PC-3 (cell line): ENCODE results near the gene RABGEF1. TPM values are rescaled to one million over a fixed set of nuclear protein-coding genes. Genes with fewer than 3 reads are reported as not detected.

ENCODE experiments used
- ATAC-seq: fragments of 200-7000 bp; cut with Tn5 transposase; 2 replicates; pipeline ENCODE4 v1.9.1; 2020; ENCODE audit warnings: mild to moderate bottlenecking, moderate library complexity
- BruUV-seq: library from RNA; stranded (reverse); fragments of 400-500 nt; replicated peaks from 2 replicates; lab custom pipeline; 2021; lab: Mats Ljungman, UMichigan
- CTCF ChIA-PET: fragments of 300-600 bp; sonication (Branson Sonifier 250); formaldehyde crosslinking; loops from one replicate; lab custom pipeline; 2022; ENCODE audit warnings: antibody characterized with exemption; lab: Charles Lee
- POLR2A ChIA-PET: fragments of 300-600 bp; sonication (Branson Sonifier 250); formaldehyde crosslinking; loops from one replicate; lab custom pipeline; 2022; ENCODE audit warnings: antibody characterized with exemption; ENCODE audit not compliant: unreplicated experiment; lab: Charles Lee
- DNase-seq: peaks from one replicate; pipeline ENCODE4 v3.0.0-alpha.2; 2015
- H2AFZ ChIP-seq: fragments of 300-600 bp; sonication (generic); 2 replicates; pipeline ENCODE4 v1.6.0; 2016; ENCODE audit warnings: antibody characterized with exemption, low read length
- H3F3A ChIP-seq: fragments of 300-600 bp; sonication (generic); one replicate; pipeline ENCODE4 v1.6.0; 2017; ENCODE audit warnings: antibody characterized with exemption, low read length, control low read depth, mild to moderate bottlenecking; ENCODE audit not compliant: unreplicated experiment
- H3K27ac ChIP-seq: fragments of 300-600 bp; sonication (generic); 2 replicates; pipeline ENCODE4 v1.5.1; 2016; ENCODE audit warnings: mild to moderate bottlenecking, low read length
- H3K27me3 ChIP-seq: fragments of 300-600 bp; sonication (generic); 2 replicates; pipeline ENCODE4 v1.6.1; 2016; ENCODE audit warnings: low read length, mixed read lengths
- H3K36me3 ChIP-seq: fragments of 300-600 bp; sonication (generic); 2 replicates; pipeline ENCODE4 v1.6.1; 2016; ENCODE audit warnings: low read depth, mixed run types, low read length, mixed read lengths
- H3K4me1 ChIP-seq: fragments of 300-600 bp; sonication (generic); 2 replicates; pipeline ENCODE4 v1.5.1; 2016; ENCODE audit warnings: low read length; ENCODE audit not compliant: insufficient read depth
- H3K4me2 ChIP-seq: fragments of 300-600 bp; sonication (generic); 2 replicates; pipeline ENCODE4 v1.6.0; 2016; ENCODE audit warnings: low read length
- H3K4me3 ChIP-seq: fragments of 300-600 bp; sonication (generic); 2 replicates; pipeline ENCODE4 v1.5.1; 2016; ENCODE audit warnings: mild to moderate bottlenecking, low read length, mixed read lengths
- H3K79me2 ChIP-seq: fragments of 300-600 bp; sonication (generic); 2 replicates; pipeline ENCODE4 v1.6.1; 2017; ENCODE audit warnings: low read length, mixed read lengths
- H3K9ac ChIP-seq: fragments of 300-600 bp; sonication (generic); 2 replicates; pipeline ENCODE4 v1.6.0; 2016; ENCODE audit warnings: mild to moderate bottlenecking, low read length
- H3K9me2 ChIP-seq: fragments of 300-600 bp; sonication (generic); replicated peaks from 2 replicates; pipeline ENCODE4 v1.6.1; 2016; ENCODE audit warnings: mixed run types, low read length, mixed read lengths
- H3K9me3 ChIP-seq: fragments of 300-600 bp; sonication (generic); 2 replicates; pipeline ENCODE4 v1.6.1; 2016; ENCODE audit warnings: low read length, mixed read lengths
- H4K20me1 ChIP-seq: fragments of 300-600 bp; sonication (generic); 2 replicates; pipeline ENCODE4 v1.6.1; 2016; ENCODE audit warnings: low read length, mixed read lengths
- EZH2 ChIP-seq: fragments of 300-600 bp; sonication (generic); IDR thresholded peaks from one replicate; pipeline ENCODE4 v1.6.1; 2017; ENCODE audit warnings: antibody characterized with exemption, mild to moderate bottlenecking, low read length; ENCODE audit not compliant: unreplicated experiment
- EZH2phosphoT487 ChIP-seq: fragments of 300-600 bp; sonication (generic); IDR thresholded peaks from 2 replicates; pipeline ENCODE4 v1.6.1; 2018; ENCODE audit warnings: mild to moderate bottlenecking, antibody characterized with exemption, low read length, borderline replicate concordance
- intact Hi-C: fragments of 100-400 bp; cut with micrococcal nuclease; formaldehyde crosslinking; loops from 2 replicates; pipeline ENCODE4 v1.9.0; 2023
- total RNA-seq: library from RNA; depleted of rRNA; stranded (reverse); fragments of >200 nt; gene quantifications from 2 replicates; pipeline ENCODE4 v1.2.3, GENCODE V29; 2014
- TF ChIP-seq, protein P1 (sequence below): fragments of 300-600 bp; sonication (generic); conservative IDR thresholded peaks from 2 replicates; pipeline ENCODE4 v1.5.1; 2017; ENCODE audit warnings: antibody characterized with exemption, low read depth, mild to moderate bottlenecking, low read length

The RABGEF1 gene
- total RNA-seq, 1 experiment from 2014 or later: 19.8 TPM

DNA sequence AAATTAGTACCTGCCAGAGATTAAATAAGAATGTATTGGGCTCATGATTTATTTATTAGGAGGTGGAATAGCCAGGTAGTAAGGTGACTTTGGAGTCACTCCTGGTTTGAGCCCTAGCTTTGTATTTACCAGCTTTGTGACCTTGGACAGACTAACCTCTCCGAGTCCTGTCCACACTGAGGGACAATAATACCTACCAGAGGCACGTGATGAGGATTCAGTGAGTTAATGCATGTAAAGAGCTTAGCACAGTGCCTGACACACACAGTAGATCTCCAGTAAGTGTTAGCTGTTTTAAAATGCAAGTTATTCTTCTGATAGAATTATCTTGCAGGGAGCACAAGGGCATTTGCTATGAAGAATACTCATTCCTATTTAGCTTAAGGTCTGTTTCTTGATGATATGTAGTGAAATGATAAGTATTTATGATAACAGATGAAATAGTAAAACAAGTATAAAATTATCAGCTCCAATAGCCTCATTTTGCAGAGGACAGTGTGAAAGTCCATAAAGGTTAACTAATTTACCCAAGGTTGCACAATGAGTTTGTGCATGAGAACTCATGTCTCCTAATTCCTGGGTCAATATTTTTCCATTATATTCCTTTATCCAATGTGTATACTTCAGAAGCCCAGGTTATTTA, 36.4 kb downstream of the RABGEF1 start:
- H3F3A ChIP-seq: peaks cover 4% of the 10 kb centered on the region
- DNase-seq (no peak), ATAC-seq (no peak)
- peaks cover 19% of the 10 kb centered on the region for H3K79me2 ChIP-seq
- TF ChIP-seq EZH2 (no peak), EZH2phosphoT487 (no peak)
- TF ChIP-seq, protein P1, sequence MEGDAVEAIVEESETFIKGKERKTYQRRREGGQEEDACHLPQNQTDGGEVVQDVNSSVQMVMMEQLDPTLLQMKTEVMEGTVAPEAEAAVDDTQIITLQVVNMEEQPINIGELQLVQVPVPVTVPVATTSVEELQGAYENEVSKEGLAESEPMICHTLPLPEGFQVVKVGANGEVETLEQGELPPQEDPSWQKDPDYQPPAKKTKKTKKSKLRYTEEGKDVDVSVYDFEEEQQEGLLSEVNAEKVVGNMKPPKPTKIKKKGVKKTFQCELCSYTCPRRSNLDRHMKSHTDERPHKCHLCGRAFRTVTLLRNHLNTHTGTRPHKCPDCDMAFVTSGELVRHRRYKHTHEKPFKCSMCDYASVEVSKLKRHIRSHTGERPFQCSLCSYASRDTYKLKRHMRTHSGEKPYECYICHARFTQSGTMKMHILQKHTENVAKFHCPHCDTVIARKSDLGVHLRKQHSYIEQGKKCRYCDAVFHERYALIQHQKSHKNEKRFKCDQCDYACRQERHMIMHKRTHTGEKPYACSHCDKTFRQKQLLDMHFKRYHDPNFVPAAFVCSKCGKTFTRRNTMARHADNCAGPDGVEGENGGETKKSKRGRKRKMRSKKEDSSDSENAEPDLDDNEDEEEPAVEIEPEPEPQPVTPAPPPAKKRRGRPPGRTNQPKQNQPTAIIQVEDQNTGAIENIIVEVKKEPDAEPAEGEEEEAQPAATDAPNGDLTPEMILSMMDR: no peak
- no TSS peak for BruUV-seq
- no peaks in the 10 kb centered on the region for H3K9me2 ChIP-seq
- H3K9me3 ChIP-seq: no peaks in the 10 kb centered on the region
- intact Hi-C loops: no loop called here
- CTCF ChIA-PET: no interaction called here
- no peak overlapping the region for H2AFZ ChIP-seq
- H4K20me1 ChIP-seq: peaks cover 8% of the 10 kb centered on the region
- H3K4me3 ChIP-seq: no peak overlapping the region
- no peaks in the 10 kb centered on the region for H3K27me3 ChIP-seq
- H3K27ac ChIP-seq: no peak overlapping the region
- POLR2A ChIA-PET: no interaction called here
- H3K36me3 ChIP-seq: peaks cover 31% of the 10 kb centered on the region
- peaks cover 16% of the 10 kb centered on the region for H3K4me1 ChIP-seq
- no peak overlapping the region for H3K4me2 ChIP-seq
- no peak overlapping the region for H3K9ac ChIP-seq

DNA sequence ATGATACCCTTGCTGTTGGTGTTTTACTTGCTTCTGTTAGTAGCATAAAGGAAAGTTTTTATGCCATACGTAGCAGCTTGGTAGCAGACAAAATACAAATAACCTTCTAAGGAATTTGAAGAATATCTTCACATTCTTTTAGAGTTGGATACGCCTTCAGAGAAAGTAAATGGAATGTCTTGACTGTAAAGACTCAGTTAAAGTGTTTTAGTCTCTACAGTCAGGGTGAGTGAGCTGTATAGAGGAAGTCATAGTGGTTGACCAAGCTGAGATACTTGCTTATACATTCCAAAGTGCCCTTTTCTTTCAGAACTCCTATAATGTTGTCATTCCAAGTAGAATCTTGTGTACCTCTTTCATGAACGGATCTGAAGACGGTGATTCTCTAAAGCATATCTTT, 37.7 kb downstream of the RABGEF1 start:
- H3K27me3 ChIP-seq: no peaks in the 10 kb centered on the region
- no peak overlapping the region for H3K9ac ChIP-seq
- peaks cover 2% of the 10 kb centered on the region for H3F3A ChIP-seq
- peaks cover 31% of the 10 kb centered on the region for H3K36me3 ChIP-seq
- DNase-seq: no peak
- intact Hi-C loops: no loop called here
- H3K79me2 ChIP-seq: 0 out of 2 replicates have a peak, but pooled peaks cover 15% of the 10 kb centered on the region
- H2AFZ ChIP-seq: no peak overlapping the region
- BruUV-seq: no TSS peak
- H3K9me2 ChIP-seq: no peaks in the 10 kb centered on the region
- H3K9me3 ChIP-seq: no peaks in the 10 kb centered on the region
- no peak overlapping the region for H3K4me3 ChIP-seq
- no peak overlapping the region for H3K4me2 ChIP-seq
- H3K27ac ChIP-seq: no peak overlapping the region
- H4K20me1 ChIP-seq: peaks cover 6% of the 10 kb centered on the region
- no peak for ATAC-seq
- ChIA-PET POLR2A (no interaction called here), CTCF (no interaction called here)
- peaks cover 10% of the 10 kb centered on the region for H3K4me1 ChIP-seq
- TF ChIP-seq EZH2phosphoT487: no peak
- TF ChIP-seq, protein P1: no peak
- TF ChIP-seq EZH2: no peak

DNA sequence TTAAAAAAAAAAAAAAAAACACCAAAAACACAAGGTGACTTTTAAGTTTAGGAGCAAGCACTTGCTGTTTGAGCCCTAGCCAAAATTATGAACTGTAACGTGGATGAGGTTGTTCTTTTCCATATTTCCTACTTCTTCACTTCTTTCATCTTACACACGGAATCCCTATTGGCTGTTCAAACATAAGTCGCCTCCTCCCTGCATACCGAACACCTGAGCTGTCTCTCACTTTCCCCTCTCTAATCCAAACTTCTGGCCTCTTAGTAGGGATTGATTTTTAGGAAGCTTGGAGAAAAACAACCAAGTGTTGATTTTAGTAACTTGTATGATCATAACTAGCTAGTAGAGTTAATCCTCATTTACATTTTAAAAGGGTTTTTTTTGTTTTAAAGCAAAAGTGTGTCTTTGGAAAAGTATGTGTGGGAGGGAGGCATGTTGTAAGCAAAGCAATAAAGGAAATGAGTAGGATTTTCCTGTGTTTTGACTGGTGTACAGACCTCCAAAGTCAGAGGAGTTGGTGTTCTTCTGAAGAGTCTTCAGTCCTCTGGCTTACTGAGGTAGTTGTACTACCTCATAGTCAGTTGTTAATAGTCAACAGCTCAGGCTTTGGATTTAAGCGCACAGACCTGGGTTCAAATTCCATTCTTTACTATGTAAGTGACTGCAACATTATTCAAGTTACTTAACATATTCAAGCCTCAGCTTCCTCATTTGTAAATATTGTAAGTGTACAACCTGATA, 39.3 kb downstream of the RABGEF1 start:
- H2AFZ ChIP-seq: no peak overlapping the region
- TF ChIP-seq EZH2phosphoT487 (no peak), EZH2 (no peak)
- TF ChIP-seq, protein P1: no peak
- no peak overlapping the region for H3K4me2 ChIP-seq
- H4K20me1 ChIP-seq: no peaks in the 10 kb centered on the region
- BruUV-seq: no TSS peak
- intact Hi-C loops: no loop called here
- DNase-seq (peak; percentile 12), ATAC-seq (peak; percentile 37; the same call in 1 of the 2 replicates)
- no peak overlapping the region for H3K27ac ChIP-seq
- H3K79me2 ChIP-seq: 0 out of 2 replicates have a peak, but pooled peaks cover 7% of the 10 kb centered on the region
- no peaks in the 10 kb centered on the region for H3F3A ChIP-seq
- H3K9me2 ChIP-seq: no peaks in the 10 kb centered on the region
- ChIA-PET POLR2A (no interaction called here), CTCF (no interaction called here)
- H3K9me3 ChIP-seq: no peaks in the 10 kb centered on the region
- H3K9ac ChIP-seq: no peak overlapping the region
- H3K4me1 ChIP-seq: 0 out of 2 replicates have a peak, but pooled peaks cover 6% of the 10 kb centered on the region
- H3K4me3 ChIP-seq: no peak overlapping the region
- peaks cover 25% of the 10 kb centered on the region for H3K36me3 ChIP-seq
- no peaks in the 10 kb centered on the region for H3K27me3 ChIP-seq
